HG02840 (cell line): ENCODE data around the gene SPOCK2.
"Not testable (repeated sequence)": the region's sequence is repeated elsewhere in the genome, so short reads cannot be mapped to it uniquely, and the experiment has no call there.

ENCODE experiments used
- ATAC-seq: cut with Tn5 transposase; IDR thresholded peaks from one replicate; pipeline ENCODE4 v1.9.1; 2021; ENCODE audit warnings: mild to moderate bottlenecking, moderate library complexity, moderate number of reproducible peaks; ENCODE audit not compliant: unreplicated experiment, low FRiP score

SPOCK2 gene

GRCh38 chr10:72087969-72088888, at the start of gene SPOCK2:
Gene SPOCK2 (minus strand): TSS chr10:72088551. CDS start chr10:72088328, 223 bp downstream.
- no peak for ATAC-seq

GRCh38 chr10:72137583-72137982, 49.2 kb upstream of the SPOCK2 start:
- ATAC-seq = no peak

GRCh38 chr10:72136225-72136624, 47.9 kb upstream of the SPOCK2 start:
- ATAC-seq = not testable (repeated sequence)

GRCh38 chr10:72134785-72135767, 46.7 kb upstream of the SPOCK2 start:
- no peak for ATAC-seq

- ATAC-seq = peak; percentile 71
Observed at GRCh38 chr10:72133517-72133916, 45.2 kb upstream of the SPOCK2 start.

GRCh38 chr10:72132854-72133253, 44.5 kb upstream of the SPOCK2 start:
- ATAC-seq = no peak

GRCh38 chr10:72127571-72127970, 39.2 kb upstream of the SPOCK2 start:
- no peak for ATAC-seq

- ATAC-seq = no peak
Observed at GRCh38 chr10:72126872-72127232, 38.5 kb upstream of the SPOCK2 start.

GRCh38 chr10:72126184-72126871, 38.0 kb upstream of the SPOCK2 start:
- ATAC-seq = no peak

GRCh38 chr10:72124989-72125388, 36.6 kb upstream of the SPOCK2 start:
- ATAC-seq = no peak

GRCh38 chr10:72124381-72124780, 36.0 kb upstream of the SPOCK2 start:
- ATAC-seq = no peak

- no peak for ATAC-seq
Observed at GRCh38 chr10:72123616-72124015, 35.3 kb upstream of the SPOCK2 start.

GRCh38 chr10:72122221-72122620, 33.9 kb upstream of the SPOCK2 start:
- no peak for ATAC-seq

- ATAC-seq = no peak
Observed at GRCh38 chr10:72121389-72121788, 33.0 kb upstream of the SPOCK2 start.

- ATAC-seq = no peak
Observed at GRCh38 chr10:72116372-72116771, 28.0 kb upstream of the SPOCK2 start.

- no peak for ATAC-seq
Observed at GRCh38 chr10:72114706-72115450, 26.5 kb upstream of the SPOCK2 start.

GRCh38 chr10:72110673-72111401, 22.5 kb upstream of the SPOCK2 start:
- ATAC-seq = no peak

- no peak for ATAC-seq
Observed at GRCh38 chr10:72109636-72110157, 21.3 kb upstream of the SPOCK2 start.
